GM19023 (cell line): Measurements from ENCODE around the gene NAALAD2.
"Not testable (repeated sequence)": the region's sequence is repeated elsewhere in the genome, so short reads cannot be mapped to it uniquely, and the experiment has no call there.

ENCODE experiments used
- ATAC-seq: cut with Tn5 transposase; IDR thresholded peaks from one replicate; pipeline ENCODE4 v1.9.1; 2021; ENCODE audit warnings: mild to moderate bottlenecking, moderate library complexity; ENCODE audit not compliant: unreplicated experiment

The NAALAD2 gene

GRCh38 chr11:90134478-90135003 is at the start of gene NAALAD2:
NAALAD2 (plus strand) TSS chr11:90134663; CDS start chr11:90134759, 96 bp downstream.
- ATAC-seq, result peak; percentile 75

DNA sequence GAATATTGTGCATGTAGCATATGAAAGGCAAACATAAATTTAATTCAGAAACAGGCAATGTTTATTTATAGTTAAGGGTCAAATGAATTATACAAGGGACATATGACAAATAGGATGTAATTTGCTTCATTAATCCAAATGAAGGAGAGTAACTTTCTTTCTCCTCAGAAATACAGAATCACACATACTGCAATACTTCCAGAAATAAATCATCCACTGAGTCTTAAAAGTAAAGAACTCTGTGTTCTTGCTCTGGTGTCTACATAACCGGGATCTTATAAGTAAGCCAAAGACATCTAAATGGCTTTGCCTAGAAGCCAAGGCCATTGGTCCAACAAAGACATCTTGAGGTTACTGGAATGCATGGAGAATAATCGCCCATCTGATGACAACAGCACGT is 48.8 kb upstream of the NAALAD2 start, which contains the start of gene UBTFL1:
TSS of gene UBTFL1 (plus strand) at position 301 of the 400 bp plus-strand sequence. CDS start at position 301, 0 bp downstream.
- ATAC-seq, result not testable (repeated sequence)

DNA sequence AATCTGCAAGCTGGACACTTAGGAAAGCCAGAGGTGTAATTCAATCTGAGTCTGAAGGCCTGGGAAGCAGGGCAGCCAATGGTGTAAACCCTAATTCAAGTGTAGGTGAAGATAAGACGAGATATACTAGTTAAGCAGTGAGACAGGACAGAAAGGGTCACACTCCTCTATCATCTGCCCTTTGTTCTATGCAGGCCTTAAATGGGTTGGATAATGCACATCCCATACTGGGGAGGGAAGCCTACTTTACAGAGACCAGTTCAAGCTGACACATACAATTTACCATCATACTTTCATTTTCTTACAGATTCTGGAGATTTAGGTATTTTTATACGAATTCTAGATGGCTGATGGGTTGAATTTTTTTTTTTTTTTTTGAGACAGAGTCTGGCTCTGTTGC is 45.7 kb upstream of the NAALAD2 start:
- not testable (repeated sequence) for ATAC-seq

- not testable (repeated sequence) for ATAC-seq
Observed at GRCh38 chr11:90095230-90095924, 39.1 kb upstream of the NAALAD2 start.

DNA sequence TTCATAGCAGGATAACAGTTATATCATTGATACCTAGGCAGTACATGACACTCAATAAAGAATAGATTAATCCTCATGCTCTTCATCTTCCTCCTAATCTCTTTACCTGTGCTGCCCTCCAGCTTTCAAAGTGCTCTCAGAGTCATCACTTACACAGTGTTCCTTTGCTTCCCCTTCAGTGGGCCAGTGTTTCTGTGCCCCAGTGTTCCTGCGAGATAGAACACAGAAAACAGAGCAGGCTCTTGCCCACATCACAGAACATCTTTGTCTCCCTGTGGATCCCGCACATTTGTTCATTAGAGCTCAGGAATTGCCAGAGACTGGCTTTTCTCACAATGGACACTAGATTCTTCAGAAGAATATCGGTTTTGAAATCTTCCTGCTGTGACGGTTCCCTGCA is 36.2 kb upstream of the NAALAD2 start:
- ATAC-seq, result not testable (repeated sequence)

DNA sequence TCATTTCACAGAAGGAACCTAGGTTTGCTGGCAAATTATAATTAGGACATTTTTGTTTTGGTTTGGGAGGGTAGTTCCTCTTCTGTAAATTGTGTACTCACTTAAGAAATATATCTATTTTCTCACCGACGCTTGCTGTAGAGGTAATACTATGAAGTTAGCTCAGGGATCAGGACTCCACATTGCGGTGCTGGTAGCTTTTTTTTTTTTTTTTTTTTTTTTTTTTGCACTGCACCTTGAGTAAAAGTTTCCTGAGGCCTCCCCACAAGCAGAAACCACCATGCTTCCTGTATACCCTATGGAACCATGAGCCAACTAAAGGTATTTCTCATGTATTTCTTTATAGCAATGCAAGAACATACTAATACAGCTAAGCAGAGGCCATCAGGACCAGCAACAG is 34.0 kb upstream of the NAALAD2 start:
- ATAC-seq, result no peak

DNA sequence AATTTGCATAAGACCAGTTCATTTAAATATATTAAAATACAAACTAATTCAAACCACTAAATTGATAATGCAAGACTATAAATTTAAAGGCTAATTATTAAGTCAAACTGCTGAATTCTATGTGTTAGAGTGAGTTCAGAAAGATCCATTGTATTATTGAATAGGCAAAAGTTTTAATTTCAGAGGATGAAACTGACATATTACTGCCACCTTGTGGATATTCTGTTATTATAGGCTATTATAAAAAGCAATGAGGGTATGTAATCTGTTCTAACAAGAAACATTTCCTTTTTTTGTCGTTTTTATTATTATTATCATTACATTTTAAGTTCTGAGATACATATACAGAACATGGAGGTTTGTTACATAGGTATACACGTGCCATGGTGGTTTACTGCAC is 20.9 kb upstream of the NAALAD2 start:
- no peak for ATAC-seq

DNA sequence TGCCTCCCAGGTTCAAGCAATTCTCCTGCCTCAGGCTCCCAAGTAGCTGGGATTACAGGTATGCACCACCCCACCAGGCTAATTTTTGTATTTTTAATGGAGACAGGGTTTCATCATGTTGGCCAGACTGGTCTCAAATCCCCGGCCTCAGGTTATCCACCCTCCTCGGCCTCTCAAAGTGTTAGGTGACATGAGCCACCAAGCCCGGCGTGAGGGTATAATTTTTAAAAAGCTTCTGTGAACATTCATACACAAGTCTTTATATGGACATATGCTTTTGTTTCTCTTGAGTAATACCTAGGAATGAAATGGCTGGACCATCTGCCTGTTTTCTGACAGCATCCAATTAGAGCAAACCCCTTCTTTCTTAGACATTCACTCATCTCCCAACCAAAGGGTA is 14.3 kb upstream of the NAALAD2 start:
- ATAC-seq, result no peak

DNA sequence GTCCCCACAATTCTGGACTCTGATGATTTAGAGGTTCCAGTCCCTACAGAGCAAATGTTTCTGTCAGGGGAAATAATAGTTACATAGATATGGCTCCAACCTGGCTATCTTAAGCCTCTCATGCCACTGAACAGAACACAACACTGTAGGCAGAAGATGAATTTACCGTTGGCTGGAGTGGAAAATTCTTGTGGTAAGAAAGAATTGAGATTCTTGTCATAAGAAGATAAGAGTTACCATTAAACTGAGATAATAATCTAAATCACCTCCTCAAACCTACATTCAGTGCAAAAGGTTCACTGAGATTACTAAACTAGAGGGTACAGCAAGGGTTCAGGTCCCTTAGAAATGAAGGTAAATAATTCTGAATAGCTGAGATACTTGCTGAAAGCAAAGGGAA is 10.1 kb upstream of the NAALAD2 start:
- ATAC-seq, result no peak

GRCh38 chr11:90124946-90125345 is 9.5 kb upstream of the NAALAD2 start:
- ATAC-seq, result no peak

DNA sequence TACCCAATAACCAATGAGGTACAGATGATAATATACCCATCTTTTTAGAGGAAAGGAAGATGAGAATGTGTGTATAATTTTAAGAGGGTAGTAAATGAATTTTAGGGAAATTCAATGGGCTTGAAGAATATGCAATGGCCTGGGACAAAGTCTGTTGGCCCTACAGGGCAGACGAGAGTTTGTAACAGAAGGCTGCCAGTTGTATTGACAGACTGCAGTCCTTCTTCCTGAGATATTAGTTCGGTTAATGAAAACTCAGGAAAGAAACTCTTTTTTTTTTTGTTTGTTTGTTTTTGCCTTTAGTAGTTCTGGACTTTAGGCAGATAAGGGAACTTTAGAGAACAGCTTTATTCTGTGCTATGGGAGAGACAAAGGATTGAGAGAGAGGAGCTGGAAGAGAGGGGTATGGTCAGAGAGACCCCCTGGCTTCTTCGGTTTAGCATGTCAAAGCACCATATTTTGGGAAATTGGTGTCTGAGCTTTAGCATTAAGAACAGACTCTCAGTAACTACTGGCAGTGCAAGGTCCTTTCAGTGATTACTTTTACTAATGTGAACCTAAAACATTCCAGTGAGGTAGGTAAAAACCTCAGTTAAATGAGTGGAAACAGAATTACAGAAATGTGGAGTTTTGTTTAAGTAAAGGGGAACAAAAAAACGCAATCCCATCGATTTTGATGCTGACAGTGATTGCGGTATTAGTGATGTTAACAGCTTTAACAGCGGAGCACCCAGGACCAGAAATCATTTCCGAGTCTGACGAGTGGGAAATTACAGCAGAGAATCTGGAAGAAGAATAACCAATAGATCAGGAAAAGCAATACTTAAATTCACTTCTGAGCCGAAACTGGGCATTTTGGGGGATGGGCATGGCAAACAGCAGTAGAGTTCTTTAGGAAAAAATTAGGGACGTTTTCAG is 644 bp upstream of the NAALAD2 start:
- ATAC-seq, result no peak

DNA sequence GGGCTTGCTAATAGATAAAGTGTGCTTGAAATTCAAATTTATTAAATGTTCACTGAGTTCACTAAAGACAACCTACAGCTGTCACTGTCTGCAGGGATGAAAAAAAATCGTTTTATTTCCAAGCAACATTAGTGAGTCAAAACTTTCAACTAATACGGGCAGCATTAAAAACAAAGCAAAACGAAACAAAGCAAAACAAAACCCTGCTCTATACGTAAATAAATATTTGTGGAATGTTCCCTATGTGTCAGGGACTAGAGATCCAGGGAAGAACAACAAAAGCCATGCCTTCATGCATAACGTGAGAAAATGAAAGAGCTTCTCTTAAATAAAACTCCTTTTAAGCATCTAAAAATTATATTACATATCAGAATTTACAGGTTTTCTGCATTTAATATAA is 553 bp downstream of the NAALAD2 start:
- ATAC-seq, result peak; percentile 20

GRCh38 chr11:90148900-90149299 is 14.4 kb downstream of the NAALAD2 start:
- ATAC-seq, result no peak

DNA sequence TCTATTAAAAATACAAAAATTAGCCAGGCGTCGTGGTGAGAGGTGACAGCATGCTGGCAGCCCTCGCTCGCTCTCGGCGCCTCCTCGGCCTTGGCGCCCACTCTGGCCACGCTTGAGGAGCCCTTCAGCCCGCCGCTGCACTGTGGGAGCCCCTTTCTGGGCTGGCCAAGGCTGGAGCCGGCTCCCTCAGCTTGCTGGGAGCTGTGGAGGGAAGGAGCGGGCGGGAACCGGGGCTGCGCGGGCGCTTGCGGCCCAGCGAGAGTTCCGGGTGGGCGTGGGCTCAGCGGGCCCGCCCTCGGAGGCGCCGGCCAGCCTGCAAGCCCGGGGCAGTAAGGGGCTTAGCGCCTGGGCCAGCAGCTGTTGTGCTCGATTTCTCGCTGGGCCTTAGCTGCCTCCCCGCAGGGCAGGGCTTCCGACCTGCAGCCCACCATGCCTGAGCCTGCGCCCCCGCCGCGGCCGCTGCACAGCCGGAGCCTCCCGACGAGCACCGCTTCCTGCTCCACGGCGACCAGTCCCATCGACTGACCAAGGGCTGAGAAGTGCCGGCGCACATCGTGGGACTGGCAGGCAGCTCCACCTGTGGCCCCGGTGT is 32.6 kb downstream of the NAALAD2 start:
- not testable (repeated sequence) for ATAC-seq

DNA sequence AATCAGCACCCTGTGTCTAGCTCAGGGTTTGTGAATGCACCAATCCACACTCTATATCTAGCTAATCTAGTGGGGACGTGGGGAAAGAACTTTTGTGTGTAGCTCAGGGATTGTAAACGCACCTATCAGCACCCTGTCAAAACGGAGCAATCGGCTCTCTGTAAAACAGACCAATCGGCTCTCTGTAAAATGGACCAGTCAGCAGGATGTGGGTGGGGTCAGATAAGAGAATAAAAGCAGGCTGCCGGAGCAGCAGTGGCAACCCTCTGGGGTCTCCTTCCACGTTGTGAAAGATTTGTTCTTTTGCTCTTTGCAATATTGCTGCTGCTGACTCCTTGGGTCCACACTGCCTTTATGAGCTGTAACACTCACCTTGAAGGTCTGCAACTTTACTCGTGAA is 33.2 kb downstream of the NAALAD2 start:
- ATAC-seq, result not testable (repeated sequence)

- ATAC-seq, result no peak
Observed at GRCh38 chr11:90168571-90168970, 34.1 kb downstream of the NAALAD2 start.

DNA sequence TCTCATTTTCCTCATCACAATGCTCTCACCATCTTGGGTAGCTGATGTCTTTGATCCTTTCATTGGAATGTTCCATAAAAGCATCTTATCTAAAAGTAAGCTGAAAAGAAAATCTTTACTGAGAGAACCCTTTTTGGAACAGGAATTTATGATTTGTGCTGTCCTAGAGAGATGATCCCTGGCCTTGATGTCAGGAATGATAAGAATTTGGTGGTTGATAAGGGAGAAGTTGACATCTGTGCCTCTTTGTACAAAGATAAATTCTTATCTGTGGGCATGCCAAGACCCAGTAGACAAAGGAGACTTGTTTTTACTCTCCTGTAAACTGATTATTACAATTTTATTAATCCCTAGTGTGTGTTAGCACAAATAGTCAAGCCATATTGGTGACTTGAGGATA is 36.9 kb downstream of the NAALAD2 start:
- ATAC-seq, result no peak

DNA sequence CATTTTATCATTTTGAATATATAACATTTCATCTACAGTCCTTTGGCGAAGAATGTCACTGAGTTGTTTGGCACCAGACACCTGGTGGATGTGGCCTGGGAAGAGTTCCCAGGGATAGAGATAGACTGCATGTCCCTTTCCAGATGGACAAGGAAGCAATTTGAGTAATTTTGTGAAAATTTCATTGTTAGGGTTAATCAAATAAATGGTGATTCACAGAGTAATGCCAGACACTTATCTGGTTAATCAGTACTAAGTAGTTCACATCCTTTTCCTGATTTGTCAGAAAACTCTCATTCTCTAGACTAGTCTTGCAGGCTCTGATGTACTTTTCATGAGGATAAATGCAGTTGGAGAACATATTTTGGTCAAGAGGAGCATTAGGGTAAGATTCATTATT is 41.6 kb downstream of the NAALAD2 start:
- ATAC-seq, result no peak

DNA sequence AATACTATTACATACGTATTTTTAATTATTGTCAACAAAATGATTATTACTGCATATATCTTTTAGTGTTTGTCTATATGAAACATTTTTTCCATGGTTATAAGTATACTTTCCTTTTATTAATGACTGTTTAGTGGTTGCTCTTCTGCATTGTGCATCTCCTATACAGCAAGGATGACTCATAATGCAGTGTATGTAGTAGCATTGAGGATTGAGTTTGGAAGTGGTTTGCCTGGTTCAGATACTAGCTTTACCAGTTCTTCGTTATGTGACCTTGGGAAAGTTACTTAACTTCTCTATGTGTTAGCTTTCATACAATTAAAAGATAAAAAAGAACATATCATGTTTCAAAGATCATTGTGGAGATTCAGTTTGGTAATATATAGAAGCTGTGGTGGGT is 44.3 kb downstream of the NAALAD2 start:
- ATAC-seq, result no peak

DNA sequence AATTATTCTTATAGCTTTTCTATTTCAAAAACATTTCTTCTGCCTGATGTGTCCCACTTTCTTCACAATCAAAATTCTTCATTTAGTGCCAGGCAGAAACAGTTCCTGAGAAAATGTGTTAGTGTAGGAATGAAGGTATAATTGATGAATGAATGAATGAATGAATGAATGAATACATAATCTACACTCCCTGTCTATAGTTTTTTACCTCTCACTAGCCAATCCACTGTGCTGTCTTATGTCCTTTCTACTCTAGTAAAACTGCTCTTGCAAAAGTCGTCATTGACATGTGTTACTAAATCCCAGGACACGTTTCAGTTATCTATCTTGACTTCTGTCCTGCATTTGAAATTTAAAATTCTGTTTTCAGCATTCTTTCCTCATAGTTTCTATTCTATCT is 45.5 kb downstream of the NAALAD2 start:
- no peak for ATAC-seq

DNA sequence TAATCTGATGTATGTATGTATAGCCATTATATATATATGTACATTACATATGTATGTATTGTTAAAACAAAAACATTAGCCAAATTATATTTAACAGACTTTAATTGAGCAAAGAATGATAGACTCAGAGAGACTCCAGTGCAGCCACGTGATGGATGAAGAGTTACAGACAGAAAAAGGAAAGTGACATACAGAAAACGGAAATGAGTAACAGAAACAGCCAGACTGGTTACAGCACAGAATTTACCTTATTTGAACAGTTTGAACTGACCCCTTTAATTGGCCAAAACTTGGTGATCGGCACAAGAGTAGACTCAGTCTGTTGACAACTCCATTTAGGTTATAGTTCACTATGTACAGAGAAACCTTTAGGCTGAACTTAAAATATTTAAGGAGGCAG is 53.4 kb downstream of the NAALAD2 start:
- ATAC-seq, result no peak
